Osteoblast (primary cell): ENCODE data around the gene MMD. TPM values are rescaled to one million over a fixed set of nuclear protein-coding genes. Genes with fewer than 3 reads are reported as not detected.

ENCODE experiments used
- DNase-seq: peaks from one replicate; pipeline ENCODE4 v3.0.0; 2011; ENCODE audit warnings: low spot score, mixed read lengths; ENCODE audit not compliant: insufficient read length; ENCODE audit errors: missing footprints
- H2AFZ ChIP-seq: 2 replicates; pipeline ENCODE4 v1.6.0; 2011; ENCODE audit warnings: mild to moderate bottlenecking, low read length
- H3K27ac ChIP-seq: 2 replicates; pipeline ENCODE4 v1.5.1; 2011; ENCODE audit warnings: mild to moderate bottlenecking, low read depth, low read length, moderate library complexity
- H3K27me3 ChIP-seq: 2 replicates; pipeline ENCODE4 v1.6.0; 2012; ENCODE audit warnings: mild to moderate bottlenecking, control low read depth, inconsistent platforms, low read length, moderate library complexity; ENCODE audit not compliant: insufficient read depth
- H3K36me3 ChIP-seq: 2 replicates; pipeline ENCODE4 v1.5.1; 2011; ENCODE audit warnings: mild to moderate bottlenecking, low read length, control low read depth, moderate library complexity; ENCODE audit not compliant: insufficient read depth
- H3K4me1 ChIP-seq: 2 replicates; pipeline ENCODE4 v1.5.1; 2011; ENCODE audit warnings: mild to moderate bottlenecking, low read length, control low read depth, moderate library complexity; ENCODE audit not compliant: insufficient read depth
- H3K4me2 ChIP-seq: 2 replicates; pipeline ENCODE4 v1.6.0; 2011; ENCODE audit warnings: mild to moderate bottlenecking, low read length; ENCODE audit not compliant: insufficient read depth
- H3K4me3 ChIP-seq: fragments of 200-600 bp; sonication (generic); 3 replicates; pipeline ENCODE4 v1.5.1; 2012; ENCODE audit warnings: mild to moderate bottlenecking, low read length, inconsistent platforms; ENCODE audit not compliant: insufficient read depth
- H3K79me2 ChIP-seq: 2 replicates; pipeline ENCODE4 v1.6.0; 2012; ENCODE audit warnings: mild to moderate bottlenecking, low read length, control low read depth, inconsistent platforms; ENCODE audit not compliant: insufficient read depth
- H3K9me3 ChIP-seq: 2 replicates; pipeline ENCODE4 v1.5.1; 2011; ENCODE audit warnings: low read depth, low read length, control low read depth
- H4K20me1 ChIP-seq: 2 replicates; pipeline ENCODE4 v1.6.0; 2012; ENCODE audit warnings: mild to moderate bottlenecking, low read length, control low read depth; ENCODE audit not compliant: insufficient read depth
- CTCF ChIP-seq: IDR thresholded peaks from 2 replicates; pipeline ENCODE4 v1.5.1; 2011; ENCODE audit warnings: mild to moderate bottlenecking, low read depth, low read length, moderate library complexity; ENCODE audit errors: extremely low read depth
- total RNA-seq: library from RNA; depleted of rRNA; stranded (reverse); fragments of >200 nt; gene quantifications from 2 replicates; pipeline ENCODE4 v1.2.3, GENCODE V29; 2012

Gene MMD
- total RNA-seq, 1 donor: 6.5 TPM

- Histone ChIP-seq H3K27me3 (peaks cover 6% of the 10 kb centered on the region), H3K4me2 (no peak overlapping the region), H3K9me3 (no peaks in the 10 kb centered on the region), H3K79me2 (no peaks in the 10 kb centered on the region), H2AFZ (no peak overlapping the region), H3K4me1 (no peaks in the 10 kb centered on the region), H4K20me1 (no peaks in the 10 kb centered on the region), H3K36me3 (no peaks in the 10 kb centered on the region), H3K27ac (no peak overlapping the region), H3K4me3 (no peak overlapping the region)
- TF ChIP-seq CTCF: no peak
- no peak for DNase-seq
Observed at GRCh38 chr17:55346658-55347057, 75.0 kb downstream of the MMD start.

GRCh38 chr17:55345132-55345531, 76.5 kb downstream of the MMD start:
- TF ChIP-seq CTCF: no peak
- H3K4me3 ChIP-seq: no peak overlapping the region
- H3K4me1 ChIP-seq: peaks cover 3% of the 10 kb centered on the region
- H3K27ac ChIP-seq: no peak overlapping the region
- H3K4me2 ChIP-seq: no peak overlapping the region
- H3K79me2 ChIP-seq: no peaks in the 10 kb centered on the region
- no peaks in the 10 kb centered on the region for H3K9me3 ChIP-seq
- H2AFZ ChIP-seq: no peak overlapping the region
- H3K36me3 ChIP-seq: no peaks in the 10 kb centered on the region
- H4K20me1 ChIP-seq: no peaks in the 10 kb centered on the region
- DNase-seq: no peak
- peaks cover 11% of the 10 kb centered on the region for H3K27me3 ChIP-seq

- Histone ChIP-seq H3K4me1 (peaks cover 3% of the 10 kb centered on the region), H3K4me2 (no peak overlapping the region), H3K79me2 (no peaks in the 10 kb centered on the region), H3K4me3 (no peak overlapping the region), H3K27ac (no peak overlapping the region), H4K20me1 (no peaks in the 10 kb centered on the region), H2AFZ (no peak overlapping the region), H3K9me3 (no peaks in the 10 kb centered on the region), H3K27me3 (peaks cover 12% of the 10 kb centered on the region), H3K36me3 (no peaks in the 10 kb centered on the region)
- DNase-seq: no peak
- TF ChIP-seq CTCF: no peak
Observed at GRCh38 chr17:55344514-55344997, 77.1 kb downstream of the MMD start.

GRCh38 chr17:55343900-55344513, 77.6 kb downstream of the MMD start:
- Histone ChIP-seq H3K27ac (no peak overlapping the region), H3K4me3 (no peak overlapping the region), H3K4me1 (peaks cover 3% of the 10 kb centered on the region), H3K36me3 (no peaks in the 10 kb centered on the region), H3K9me3 (no peaks in the 10 kb centered on the region), H2AFZ (no peak overlapping the region), H4K20me1 (no peaks in the 10 kb centered on the region), H3K4me2 (no peak overlapping the region), H3K79me2 (no peaks in the 10 kb centered on the region), H3K27me3 (peaks cover 18% of the 10 kb centered on the region)
- DNase-seq: no peak
- TF ChIP-seq CTCF: no peak
